ENCODE data around the gene ABCG5.

ABCG5 gene

GRCh38 chr2:43810888-43811287 is 27.8 kb downstream of the ABCG5 start:
- DNase-seq (ENCODE audit: low read depth in 2 of 2, low spot score in 1 of 2): no peak

GRCh38 chr2:43810452-43810851 is 28.2 kb downstream of the ABCG5 start:
- no peak for DNase-seq (ENCODE audit: low read depth in 2 of 2, low spot score in 1 of 2)

- DNase-seq (ENCODE audit: low read depth in 2 of 2, low spot score in 1 of 2): no peak
Measured at GRCh38 chr2:43806719-43807031, 32.0 kb downstream of the ABCG5 start.

DNA sequence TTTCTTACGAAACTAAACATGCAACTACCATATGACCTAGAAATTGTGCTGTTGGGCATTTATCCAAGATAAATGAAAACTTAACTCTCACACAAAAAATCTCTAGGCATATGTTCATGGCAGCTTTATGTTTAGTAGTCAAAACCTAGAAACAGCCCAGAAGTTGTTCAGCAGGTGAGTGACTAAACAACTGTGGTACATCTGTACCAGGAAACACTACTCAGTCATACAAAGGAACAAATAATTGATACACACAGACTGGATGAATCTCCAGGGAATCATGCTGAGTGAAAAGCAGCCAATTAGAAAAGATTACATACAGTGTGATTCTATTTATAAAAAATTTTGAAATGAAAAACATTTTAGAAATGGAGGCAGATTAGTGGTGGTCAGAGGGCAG is 35.5 kb downstream of the ABCG5 start:
- no peak for DNase-seq (ENCODE audit: low read depth in 2 of 2, low spot score in 1 of 2)

GRCh38 chr2:43802135-43802534 is 36.5 kb downstream of the ABCG5 start:
- DNase-seq (ENCODE audit: low read depth in 2 of 2, low spot score in 1 of 2): no peak

- no peak for DNase-seq (ENCODE audit: low read depth in 2 of 2, low spot score in 1 of 2)
Measured at GRCh38 chr2:43800894-43801293, 37.7 kb downstream of the ABCG5 start.

DNA sequence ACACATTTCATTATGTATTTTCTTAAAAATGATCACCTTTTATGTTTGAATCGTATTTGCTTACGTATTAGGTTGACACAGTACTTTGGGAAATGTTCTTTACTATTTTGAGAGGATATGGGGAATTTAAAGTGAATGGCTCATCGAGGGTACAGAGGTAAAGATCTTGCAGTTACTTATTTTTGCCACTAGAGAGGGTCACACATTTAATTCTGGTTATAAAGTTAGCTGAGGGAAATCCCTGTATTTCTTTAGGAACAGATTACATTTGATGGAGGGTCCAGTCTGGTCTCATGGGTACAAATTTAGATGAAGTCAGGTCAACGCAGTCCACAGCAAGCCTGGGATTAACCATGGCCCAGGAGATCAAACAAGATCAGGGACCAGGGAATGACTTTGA is 40.3 kb downstream of the ABCG5 start:
- DNase-seq (ENCODE audit: low read depth in 2 of 2, low spot score in 1 of 2): no peak

- no peak for DNase-seq (ENCODE audit: low read depth in 2 of 2, low spot score in 1 of 2)
Measured at GRCh38 chr2:43796206-43796605, 42.4 kb downstream of the ABCG5 start.

DNA sequence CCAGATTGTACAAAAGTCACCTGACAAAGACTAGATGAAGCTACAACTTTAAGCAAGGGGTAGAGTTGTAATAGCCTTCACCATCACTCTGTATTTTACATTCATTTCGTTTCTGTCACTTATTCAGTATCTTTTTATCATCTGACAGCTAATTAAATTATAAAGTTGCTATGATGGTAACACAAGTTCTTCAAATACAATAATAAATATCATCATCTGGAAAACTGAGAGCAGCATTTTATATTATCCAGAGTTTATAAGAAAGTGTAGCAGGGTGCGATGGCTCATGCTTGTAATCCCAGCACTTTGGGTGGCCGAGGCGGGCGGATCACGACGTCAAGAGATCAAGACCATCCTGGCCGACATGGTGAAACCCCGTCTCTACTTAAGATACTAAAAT is 43.7 kb downstream of the ABCG5 start:
- no peak for DNase-seq (ENCODE audit: low read depth in 2 of 2, low spot score in 1 of 2)

GRCh38 chr2:43792653-43793052 is 46.0 kb downstream of the ABCG5 start:
- no peak for DNase-seq (ENCODE audit: low read depth in 2 of 2, low spot score in 1 of 2)

DNA sequence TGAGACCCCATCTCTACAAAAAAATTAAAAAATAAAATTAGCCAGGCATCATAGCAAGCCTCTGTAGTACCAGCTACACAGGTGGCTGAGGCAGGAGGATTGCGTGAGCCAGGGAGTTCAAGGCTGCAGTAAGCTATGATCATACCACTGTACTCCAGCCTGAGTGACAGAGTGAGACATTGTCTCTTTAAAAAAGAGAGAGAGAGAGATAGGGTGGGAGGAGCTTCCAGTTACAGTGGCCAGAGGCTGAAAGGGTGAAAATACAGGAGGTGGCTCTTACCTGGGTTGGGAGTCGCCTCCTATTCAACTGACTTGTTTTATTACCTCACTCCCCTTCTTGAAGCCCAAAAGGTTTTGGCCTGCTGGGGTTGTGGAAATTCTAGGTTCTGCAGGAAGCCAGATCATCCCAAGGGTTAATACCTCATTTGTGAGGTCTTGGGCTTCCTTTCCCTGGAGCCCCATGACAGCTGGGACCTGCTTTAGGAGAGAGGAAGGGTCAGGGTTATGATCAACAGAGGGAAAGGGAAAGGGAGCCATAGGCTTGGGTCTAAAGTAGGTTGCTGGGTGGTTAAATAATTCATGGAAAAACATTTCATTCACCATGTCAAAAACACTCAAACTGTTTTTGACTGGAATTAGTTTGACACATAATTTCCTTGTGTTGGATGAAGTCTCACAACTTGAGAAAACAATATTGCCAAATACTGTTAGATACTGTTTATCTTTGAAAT is 47.4 kb downstream of the ABCG5 start:
- no peak for DNase-seq (ENCODE audit: low read depth in 2 of 2, low spot score in 1 of 2)

GRCh38 chr2:43790147-43790546 is 48.5 kb downstream of the ABCG5 start:
- no peak for DNase-seq (ENCODE audit: low read depth in 2 of 2, low spot score in 1 of 2)

GRCh38 chr2:43788646-43789045 is 50.0 kb downstream of the ABCG5 start:
- no peak for DNase-seq (ENCODE audit: low read depth in 2 of 2, low spot score in 1 of 2)

DNA sequence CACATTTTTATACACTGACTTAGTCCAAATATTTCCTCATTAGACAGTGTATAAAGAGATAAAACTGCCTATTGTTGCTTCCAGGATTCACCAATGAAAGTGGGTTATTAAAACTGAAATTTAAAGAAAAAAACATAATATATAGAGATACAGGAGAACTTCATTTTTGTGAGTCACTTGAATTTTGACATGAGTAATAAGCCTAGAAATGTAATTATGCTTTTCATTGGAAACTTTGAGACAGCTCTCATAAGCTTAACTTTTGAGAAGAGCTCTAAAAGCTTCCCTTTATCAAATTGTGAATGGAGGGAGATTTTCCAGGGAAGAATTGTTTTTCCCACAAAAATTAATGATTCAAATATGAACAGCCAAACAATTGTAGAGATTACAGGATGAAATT is 50.7 kb downstream of the ABCG5 start:
- DNase-seq (ENCODE audit: low read depth in 2 of 2, low spot score in 1 of 2): no peak

GRCh38 chr2:43778233-43778632 is 60.4 kb downstream of the ABCG5 start:
- no peak for DNase-seq (ENCODE audit: low read depth in 2 of 2, low spot score in 1 of 2)

- no peak for DNase-seq (ENCODE audit: low read depth in 2 of 2, low spot score in 1 of 2)
Measured at GRCh38 chr2:43777306-43777926, 61.2 kb downstream of the ABCG5 start.

GRCh38 chr2:43776324-43776723 is 62.3 kb downstream of the ABCG5 start:
- DNase-seq (ENCODE audit: low read depth in 2 of 2, low spot score in 1 of 2): no peak

- DNase-seq (ENCODE audit: low read depth in 2 of 2, low spot score in 1 of 2): no peak
Measured at GRCh38 chr2:43774617-43775016, 64.0 kb downstream of the ABCG5 start.

- peak; percentile 41 to 62 for DNase-seq (ENCODE audit: low read depth in 2 of 2, low spot score in 1 of 2)
Measured at GRCh38 chr2:43773876-43774613, 64.6 kb downstream of the ABCG5 start, which contains the start of gene DYNC2LI1. Gene DYNC2LI1, plus strand, starts transcription at chr2:43774039. Its CDS starts 100 bp downstream, at chr2:43774139.

GRCh38 chr2:43766006-43766405 is 72.6 kb downstream of the ABCG5 start:
- DNase-seq (ENCODE audit: low read depth in 2 of 2, low spot score in 1 of 2): no peak

DNA sequence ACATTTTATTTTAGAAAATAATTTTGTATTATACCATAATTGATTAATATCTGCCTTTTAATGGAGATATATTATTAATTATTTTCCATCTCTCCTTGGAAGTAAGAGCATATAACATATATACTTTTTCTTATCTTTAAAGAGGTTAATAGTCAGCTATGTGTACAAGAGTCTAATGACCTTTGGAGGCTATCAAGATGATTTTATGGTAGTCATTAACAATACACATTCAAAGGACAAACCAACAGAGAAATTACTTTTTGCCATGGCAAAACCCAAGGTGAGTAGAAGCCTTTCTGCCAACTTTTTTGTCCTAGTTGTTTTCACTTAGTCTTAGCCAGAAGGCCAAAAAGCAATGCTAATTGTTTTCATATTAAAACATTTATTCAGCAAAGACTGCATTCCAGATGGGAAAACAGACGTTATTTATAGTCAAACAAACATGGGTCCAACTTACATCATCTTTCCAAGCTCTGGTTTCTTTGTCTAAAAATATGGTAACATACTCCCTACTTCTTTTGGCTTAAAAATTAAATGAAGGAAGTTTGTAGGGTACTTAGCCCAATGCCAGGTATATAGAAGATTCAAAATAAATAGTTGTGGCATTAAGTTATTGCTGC is 74.4 kb downstream of the ABCG5 start:
- no peak for DNase-seq (ENCODE audit: low read depth in 2 of 2, low spot score in 1 of 2)

DNA sequence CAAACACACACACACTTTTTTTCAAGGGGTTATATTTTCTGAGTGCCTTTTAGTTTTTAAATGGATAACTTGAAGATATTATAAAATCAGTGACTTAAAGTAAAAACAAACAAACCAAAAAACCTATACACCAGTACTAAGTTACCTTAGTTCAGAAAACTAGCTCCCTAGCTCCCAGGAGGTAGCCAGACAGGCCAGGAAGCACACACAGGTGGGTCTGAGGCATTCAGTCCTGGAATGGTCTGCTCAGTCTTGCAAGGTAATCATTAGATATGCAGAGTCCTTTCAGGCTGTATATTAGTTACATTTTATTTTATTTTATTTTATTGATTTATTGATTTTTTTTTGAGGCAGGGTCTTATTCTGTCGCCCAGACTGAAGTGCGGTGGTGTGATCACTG is 75.5 kb downstream of the ABCG5 start:
- no peak for DNase-seq (ENCODE audit: low read depth in 2 of 2, low spot score in 1 of 2)
